Activated CD8-positive, alpha-beta memory T cell treated with anti-CD3 and anti-CD28 coated beads, Interleukin-2, amount 10 ng/mL, durations not matched to agents 7 days and 5 days (primary cell): ENCODE data around the gene ZNF385A. TPM values are rescaled to one million over a fixed set of nuclear protein-coding genes. Genes with fewer than 3 reads are reported as not detected.
A peak's percentile ranks its signal among the peaks of the same experiment; 100 is the strongest.

ENCODE experiments used
- ATAC-seq: fragments of 150-1000 bp; cut with Tn5 transposase; one replicate; pipeline ENCODE4 v1.10.0; 2021; ENCODE audit warnings: moderate library complexity
- CTCF ChIA-PET: fragments of 350-600 bp; sonication (Branson Sonifier 250); formaldehyde crosslinking; loops from one replicate; lab custom pipeline; 2021; ENCODE audit warnings: antibody characterized with exemption; lab: Charles Lee
- DNase-seq: peaks from one replicate; pipeline ENCODE4 v3.0.0-alpha.2; 2020
- H3K27ac Mint-ChIP-seq: one replicate; pipeline ENCODE4 v1.8.0; 2021; ENCODE audit warnings: mild to moderate bottlenecking, mixed read lengths
- H3K27me3 Mint-ChIP-seq: one replicate; pipeline ENCODE4 v1.8.0; 2021; ENCODE audit warnings: mixed read lengths
- H3K36me3 Mint-ChIP-seq: one replicate; pipeline ENCODE4 v1.8.0; 2021; ENCODE audit warnings: mild to moderate bottlenecking, mixed read lengths
- H3K4me1 Mint-ChIP-seq: one replicate; pipeline ENCODE4 v1.8.0; 2021; ENCODE audit warnings: mixed read lengths
- H3K4me3 Mint-ChIP-seq: one replicate; pipeline ENCODE4 v1.8.0; 2021; ENCODE audit warnings: mild to moderate bottlenecking, moderate library complexity, mixed read lengths
- H3K9me3 Mint-ChIP-seq: one replicate; pipeline ENCODE4 v1.8.0; 2022; ENCODE audit warnings: low read depth, mixed read lengths
- total RNA-seq, 2 experiments: library from RNA; stranded (reverse); gene quantifications; one replicate each; pipeline ENCODE4 v1.2.3, GENCODE V29; 2021

The ZNF385A gene
- under 1 TPM; 0.30 to 0.91 TPM for total RNA-seq

- Mint-ChIP-seq H3K4me3 (no peak within 1 kb of the TSS), H3K9me3 (no peaks in the 10 kb centered on the region), H3K27me3 (no peaks in the 10 kb centered on the region), H3K4me1 (peaks cover 5% of the 10 kb centered on the region), H3K27ac (no peak within 1 kb of the TSS), H3K36me3 (no peaks in the 10 kb centered on the region)
- DNase-seq: no peak
- CTCF ChIA-PET: interaction anchor here (0.6 to 9.9 kb wide), 5 partner anchors 13 to 90 kb away, joined by 3 to 76 read pairs (median 3); no protein-coding TSS in a partner anchor
- no peak for ATAC-seq
Measured at GRCh38 chr12:54384591-54385041, at the start of gene ZNF385A. Gene ZNF385A (minus strand): TSS chr12:54384733. CDS start chr12:54384514, 219 bp downstream.

- DNase-seq: peak; percentile 61
- H3K9me3 Mint-ChIP-seq: no peaks in the 10 kb centered on the region
- H3K36me3 Mint-ChIP-seq: no peaks in the 10 kb centered on the region
- H3K27me3 Mint-ChIP-seq: peaks cover 17% of the 10 kb centered on the region
- peak overlapping the region; percentile 77 for H3K27ac Mint-ChIP-seq
- H3K4me1 Mint-ChIP-seq: peaks cover 30% of the 10 kb centered on the region
- CTCF ChIA-PET: interaction anchor here (1.0 to 33.7 kb wide), 8 partner anchors 12 to 52 kb away, joined by 3 to 705 read pairs (median 4); no protein-coding TSS in a partner anchor
- peak overlapping the region; percentile 12 for H3K4me3 Mint-ChIP-seq
- peak; percentile 66 for ATAC-seq
Measured at GRCh38 chr12:54432815-54433164, 48.3 kb upstream of the ZNF385A start.

GRCh38 chr12:54431911-54432814, 47.6 kb upstream of the ZNF385A start:
- ATAC-seq (peak; percentile 62), DNase-seq (peak; percentile 72)
- peak overlapping the region; percentile 77 for H3K27ac Mint-ChIP-seq
- H3K27me3 Mint-ChIP-seq: peaks cover 24% of the 10 kb centered on the region
- peaks cover 28% of the 10 kb centered on the region for H3K4me1 Mint-ChIP-seq
- CTCF ChIA-PET: interaction anchor here (1.2 to 33.7 kb wide), 5 partner anchors 14 to 52 kb away, joined by 3 to 705 read pairs (median 5); no protein-coding TSS in a partner anchor
- peak overlapping the region; percentile 12 for H3K4me3 Mint-ChIP-seq
- no peaks in the 10 kb centered on the region for H3K36me3 Mint-ChIP-seq
- no peaks in the 10 kb centered on the region for H3K9me3 Mint-ChIP-seq

GRCh38 chr12:54430471-54431069, 46.0 kb upstream of the ZNF385A start:
- Mint-ChIP-seq H3K27me3 (peaks cover 36% of the 10 kb centered on the region), H3K4me3 (no peak overlapping the region), H3K9me3 (no peaks in the 10 kb centered on the region), H3K27ac (no peak overlapping the region), H3K4me1 (peaks cover 28% of the 10 kb centered on the region), H3K36me3 (no peaks in the 10 kb centered on the region)
- CTCF ChIA-PET: interaction anchor here (1.5 to 33.7 kb wide), 2 partner anchors 10 to 30 kb away, joined by 10 to 705 read pairs; no protein-coding TSS in a partner anchor
- no peak for DNase-seq
- no peak for ATAC-seq

- CTCF ChIA-PET: interaction anchor here (0.8 to 33.7 kb wide), 5 partner anchors 9 to 50 kb away, joined by 3 to 705 read pairs (median 5); no protein-coding TSS in a partner anchor
- Mint-ChIP-seq H3K9me3 (no peaks in the 10 kb centered on the region), H3K27ac (no peak overlapping the region), H3K4me3 (no peak overlapping the region), H3K4me1 (peaks cover 28% of the 10 kb centered on the region), H3K36me3 (no peaks in the 10 kb centered on the region), H3K27me3 (peaks cover 42% of the 10 kb centered on the region)
- DNase-seq: no peak
- no peak for ATAC-seq
Measured at GRCh38 chr12:54429014-54429471, 44.5 kb upstream of the ZNF385A start.

- CTCF ChIA-PET: interaction anchor here (1.2 to 33.7 kb wide), 4 partner anchors 10 to 49 kb away, joined by 3 to 705 read pairs (median 16); no protein-coding TSS in a partner anchor
- no peak for ATAC-seq
- peaks cover 28% of the 10 kb centered on the region for H3K4me1 Mint-ChIP-seq
- no peak overlapping the region for H3K27ac Mint-ChIP-seq
- DNase-seq: no peak
- no peak overlapping the region for H3K4me3 Mint-ChIP-seq
- H3K9me3 Mint-ChIP-seq: no peaks in the 10 kb centered on the region
- H3K27me3 Mint-ChIP-seq: peaks cover 46% of the 10 kb centered on the region
- no peaks in the 10 kb centered on the region for H3K36me3 Mint-ChIP-seq
Measured at GRCh38 chr12:54428050-54429013, 43.8 kb upstream of the ZNF385A start.

- no peak overlapping the region for H3K4me3 Mint-ChIP-seq
- peaks cover 57% of the 10 kb centered on the region for H3K27me3 Mint-ChIP-seq
- H3K36me3 Mint-ChIP-seq: no peaks in the 10 kb centered on the region
- CTCF ChIA-PET: interaction anchor here (1.1 to 33.7 kb wide), 4 partner anchors 11 to 48 kb away, joined by 3 to 705 read pairs (median 16); no protein-coding TSS in a partner anchor
- peaks cover 17% of the 10 kb centered on the region for H3K4me1 Mint-ChIP-seq
- no peak for DNase-seq
- H3K9me3 Mint-ChIP-seq: no peaks in the 10 kb centered on the region
- H3K27ac Mint-ChIP-seq: no peak overlapping the region
- no peak for ATAC-seq
Measured at GRCh38 chr12:54427106-54427505, 42.6 kb upstream of the ZNF385A start.

GRCh38 chr12:54426690-54427089, 42.2 kb upstream of the ZNF385A start:
- peaks cover 61% of the 10 kb centered on the region for H3K27me3 Mint-ChIP-seq
- ATAC-seq: no peak
- H3K36me3 Mint-ChIP-seq: no peaks in the 10 kb centered on the region
- CTCF ChIA-PET: interaction anchor here (1.1 to 33.7 kb wide), 2 partner anchors 13 to 26 kb away, joined by 3 to 705 read pairs; no protein-coding TSS in a partner anchor
- H3K4me3 Mint-ChIP-seq: no peak overlapping the region
- no peaks in the 10 kb centered on the region for H3K9me3 Mint-ChIP-seq
- H3K27ac Mint-ChIP-seq: no peak overlapping the region
- peaks cover 13% of the 10 kb centered on the region for H3K4me1 Mint-ChIP-seq
- DNase-seq: no peak

GRCh38 chr12:54425702-54426101, 41.2 kb upstream of the ZNF385A start:
- H3K9me3 Mint-ChIP-seq: no peaks in the 10 kb centered on the region
- ATAC-seq (no peak), DNase-seq (no peak)
- peaks cover 67% of the 10 kb centered on the region for H3K27me3 Mint-ChIP-seq
- no peak overlapping the region for H3K27ac Mint-ChIP-seq
- H3K4me1 Mint-ChIP-seq: peaks cover 10% of the 10 kb centered on the region
- CTCF ChIA-PET: interaction anchor here (1.0 to 33.7 kb wide), 4 partner anchors 12 to 47 kb away, joined by 3 to 705 read pairs (median 9); no protein-coding TSS in a partner anchor
- H3K4me3 Mint-ChIP-seq: no peak overlapping the region
- no peaks in the 10 kb centered on the region for H3K36me3 Mint-ChIP-seq

- DNase-seq (no peak), ATAC-seq (no peak)
- Mint-ChIP-seq H3K27ac (no peak overlapping the region), H3K36me3 (no peaks in the 10 kb centered on the region), H3K27me3 (peaks cover 70% of the 10 kb centered on the region), H3K4me3 (no peak overlapping the region), H3K4me1 (peaks cover 17% of the 10 kb centered on the region), H3K9me3 (no peaks in the 10 kb centered on the region)
- CTCF ChIA-PET: interaction anchor here (3.3 to 33.7 kb wide), 2 partner anchors 15 to 23 kb away, joined by 15 to 705 read pairs; no protein-coding TSS in a partner anchor
Measured at GRCh38 chr12:54424224-54424623, 39.7 kb upstream of the ZNF385A start.

GRCh38 chr12:54423816-54424150, 39.2 kb upstream of the ZNF385A start:
- ATAC-seq: no peak
- CTCF ChIA-PET: interaction anchor here (3.3 to 33.7 kb wide), 2 partner anchors 16 to 23 kb away, joined by 15 to 705 read pairs; no protein-coding TSS in a partner anchor
- DNase-seq: no peak
- Mint-ChIP-seq H3K4me3 (no peak overlapping the region), H3K27ac (no peak overlapping the region), H3K27me3 (peaks cover 70% of the 10 kb centered on the region), H3K9me3 (no peaks in the 10 kb centered on the region), H3K4me1 (peaks cover 17% of the 10 kb centered on the region), H3K36me3 (no peaks in the 10 kb centered on the region)

GRCh38 chr12:54421879-54422250, 37.3 kb upstream of the ZNF385A start:
- no peak for DNase-seq
- no peaks in the 10 kb centered on the region for H3K9me3 Mint-ChIP-seq
- peaks cover 5% of the 10 kb centered on the region for H3K36me3 Mint-ChIP-seq
- CTCF ChIA-PET: interaction anchor here (8.1 to 14.5 kb wide), 2 partner anchors 18 to 21 kb away, joined by 55 to 283 read pairs; no protein-coding TSS in a partner anchor
- no peak overlapping the region for H3K27ac Mint-ChIP-seq
- peaks cover 60% of the 10 kb centered on the region for H3K27me3 Mint-ChIP-seq
- no peak overlapping the region for H3K4me3 Mint-ChIP-seq
- peaks cover 23% of the 10 kb centered on the region for H3K4me1 Mint-ChIP-seq
- no peak for ATAC-seq
